Thyroid gland (tissue), 4 donors: ENCODE results near the gene ALMS1.

Experiments
- CTCF ChIP-seq, 6 experiments: fragments of 200-600 bp in 3 of 6; fragments of 450-650 bp in 3 of 6; sonication (generic) in 3 of 6; IDR thresholded peaks; one replicate each; pipeline ENCODE4 v1.5.1; 2016 to 2019; ENCODE audit warnings: antibody characterized with exemption in 6 of 6, mild to moderate bottlenecking in 2 of 6, inconsistent platforms in 1 of 6, moderate library complexity in 1 of 6
- POLR2A ChIP-seq, 2 donors: fragments of 450-650 bp; IDR thresholded peaks; one replicate each; pipeline ENCODE4 v1.6.1; 2017; ENCODE audit warnings: antibody characterized with exemption in 2 of 2, mild to moderate bottlenecking in 2 of 2, moderate library complexity in 1 of 2

DNA sequence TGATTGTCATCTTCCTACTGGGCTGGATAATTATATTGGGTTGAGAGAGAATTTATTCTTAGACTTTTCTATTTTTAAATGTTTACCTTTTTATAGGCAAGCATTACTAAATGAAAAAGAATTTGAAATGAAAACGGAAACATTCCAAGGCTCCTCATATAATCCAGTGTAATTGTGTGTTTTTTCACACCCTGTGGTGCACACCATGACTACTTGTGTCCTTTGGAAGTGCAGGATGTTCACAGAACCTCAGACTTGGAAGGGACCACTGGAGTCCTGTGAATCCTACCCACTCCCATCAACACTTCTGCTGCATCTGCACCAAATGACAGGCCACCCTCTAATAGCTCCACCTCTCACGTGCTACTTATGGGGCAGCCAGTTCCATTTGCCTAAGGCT lies 208.6 kb downstream of the ALMS1 start:
- TF ChIP-seq POLR2A (IDR thresholded peaks at IDR 0.05) (no peak), CTCF (IDR thresholded peaks at IDR 0.05) (no peak)
